ENCODE data around the gene HAT1.

- TF ChIP-seq CTCF (IDR thresholded peaks at IDR 0.05) (no peak), POLR2AphosphoS5 (IDR thresholded peaks at IDR 0.05) (no peak), EP300 (IDR thresholded peaks at IDR 0.05) (no peak), POLR2A (IDR thresholded peaks at IDR 0.05; ENCODE audit: low read depth) (no peak)
These were observed 11.8 kb upstream of the HAT1 start for GRCh38 chr2:171910494-171910893.
